Vagina (tissue), 2 donors: Measurements from ENCODE around the gene MAP4K1. TPM values are rescaled to one million over a fixed set of nuclear protein-coding genes. Genes with fewer than 3 reads are reported as not detected.

Source experiments
- DNase-seq, 2 donors: peaks; one replicate each; pipeline ENCODE4 v3.0.0-alpha.2; 2017; ENCODE audit errors: extremely low spot score in 2 of 2
- H3K27ac ChIP-seq: fragments of 200-600 bp; sonication (generic); one replicate; pipeline ENCODE4 v1.5.1; 2019
- H3K27me3 ChIP-seq: fragments of 200-600 bp; sonication (generic); one replicate; pipeline ENCODE4 v1.5.1; 2019
- H3K36me3 ChIP-seq, 2 donors: fragments of 200-600 bp; sonication (generic); one replicate each; pipeline ENCODE4 v1.5.1; 2017 to 2019
- H3K4me1 ChIP-seq: fragments of 200-600 bp; sonication (generic); one replicate; pipeline ENCODE4 v1.5.1; 2019
- H3K4me3 ChIP-seq, 2 donors: fragments of 200-600 bp; sonication (generic); 1 replicate in 1 of 2; 2 replicates in 1 of 2; pipeline ENCODE4 v1.5.1; 2016 to 2019
- H3K9me3 ChIP-seq: fragments of 200-600 bp; sonication (generic); one replicate; pipeline ENCODE4 v1.5.1; 2019
- CTCF ChIP-seq, 3 experiments: fragments of 450-650 bp in 2 of 3; fragments of 200-600 bp in 1 of 3; sonication (generic) in 1 of 3; IDR thresholded peaks; one replicate each; pipeline ENCODE4 v1.5.1; 2017 to 2019; ENCODE audit warnings: antibody characterized with exemption in 3 of 3, mild to moderate bottlenecking in 2 of 3, moderate library complexity in 2 of 3
- POLR2A ChIP-seq, 2 donors: fragments of 450-650 bp; IDR thresholded peaks; one replicate each; pipeline ENCODE4 v1.6.1; 2017; ENCODE audit warnings: antibody characterized with exemption in 2 of 2, mild to moderate bottlenecking in 2 of 2, moderate library complexity in 2 of 2
- POLR2AphosphoS5 ChIP-seq, 2 donors: sonication (generic); formaldehyde crosslinking; IDR thresholded peaks; one replicate each; pipeline ENCODE4 v1.9.0; 2017; ENCODE audit warnings: antibody characterized with exemption in 2 of 2, mild to moderate bottlenecking in 2 of 2, low read depth in 1 of 2; ENCODE audit not compliant: insufficient read depth in 1 of 2
- intact Hi-C: fragments of 100-400 bp; cut with DNase I; formaldehyde crosslinking; loops from one replicate; pipeline ENCODE4 v1.15.1; 2023
- total RNA-seq: library from RNA; depleted of rRNA; stranded (reverse); fragments of >200 nt; gene quantifications from one replicate; pipeline ENCODE4 v1.2.3, GENCODE V29; 2016

Gene MAP4K1
- total RNA-seq, 1 donor from 2014 or later: 47.9 TPM

DNA sequence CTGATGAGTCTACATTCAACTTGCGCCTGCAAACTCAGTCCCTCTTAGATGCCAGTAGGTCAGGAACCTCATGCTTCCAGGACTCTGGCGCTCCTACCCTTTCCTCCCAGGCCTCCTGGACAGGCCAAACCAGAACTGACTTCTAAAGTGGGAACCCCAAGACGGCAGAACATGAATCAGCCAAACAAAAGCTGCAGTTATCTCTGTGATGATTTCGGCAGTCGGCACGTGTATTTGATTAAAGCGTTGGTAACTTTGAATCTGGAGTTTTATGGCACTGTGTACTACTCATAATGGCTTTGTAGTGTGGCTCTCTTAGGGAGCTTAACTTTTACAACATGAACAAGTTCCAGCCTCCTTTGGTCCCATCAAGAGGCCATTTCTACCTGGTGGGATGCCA, 43.4 kb upstream of the MAP4K1 start:
- H3K27ac ChIP-seq: peak overlapping the region; percentile 97
- H3K36me3 ChIP-seq: no peaks in the 10 kb centered on the region
- H3K9me3 ChIP-seq: no peaks in the 10 kb centered on the region
- intact Hi-C loops: no loop called here
- H3K27me3 ChIP-seq: no peaks in the 10 kb centered on the region
- peaks cover 100% of the 10 kb centered on the region for H3K4me1 ChIP-seq
- no peak for TF ChIP-seq POLR2AphosphoS5 (IDR thresholded peaks at IDR 0.05; ENCODE audit: insufficient read depth in 1 of 2, low read depth in 1 of 2)
- TF ChIP-seq POLR2A (IDR thresholded peaks at IDR 0.05): no peak
- TF ChIP-seq CTCF (IDR thresholded peaks at IDR 0.05): no peak
- no peak overlapping the region for H3K4me3 ChIP-seq
- DNase-seq: no peak

- no peak for DNase-seq
- TF ChIP-seq POLR2A (IDR thresholded peaks at IDR 0.05) (no peak), CTCF (IDR thresholded peaks at IDR 0.05) (no peak), POLR2AphosphoS5 (IDR thresholded peaks at IDR 0.05; ENCODE audit: insufficient read depth in 1 of 2, low read depth in 1 of 2) (no peak)
- Histone ChIP-seq H3K4me3 (no peak overlapping the region), H3K4me1 (peaks cover 100% of the 10 kb centered on the region), H3K27me3 (no peaks in the 10 kb centered on the region), H3K9me3 (no peaks in the 10 kb centered on the region), H3K27ac (peak overlapping the region; percentile 97), H3K36me3 (no peaks in the 10 kb centered on the region)
- intact Hi-C loops: no loop called here
Observed at GRCh38 chr19:38660724-38661123, 43.0 kb upstream of the MAP4K1 start.

DNA sequence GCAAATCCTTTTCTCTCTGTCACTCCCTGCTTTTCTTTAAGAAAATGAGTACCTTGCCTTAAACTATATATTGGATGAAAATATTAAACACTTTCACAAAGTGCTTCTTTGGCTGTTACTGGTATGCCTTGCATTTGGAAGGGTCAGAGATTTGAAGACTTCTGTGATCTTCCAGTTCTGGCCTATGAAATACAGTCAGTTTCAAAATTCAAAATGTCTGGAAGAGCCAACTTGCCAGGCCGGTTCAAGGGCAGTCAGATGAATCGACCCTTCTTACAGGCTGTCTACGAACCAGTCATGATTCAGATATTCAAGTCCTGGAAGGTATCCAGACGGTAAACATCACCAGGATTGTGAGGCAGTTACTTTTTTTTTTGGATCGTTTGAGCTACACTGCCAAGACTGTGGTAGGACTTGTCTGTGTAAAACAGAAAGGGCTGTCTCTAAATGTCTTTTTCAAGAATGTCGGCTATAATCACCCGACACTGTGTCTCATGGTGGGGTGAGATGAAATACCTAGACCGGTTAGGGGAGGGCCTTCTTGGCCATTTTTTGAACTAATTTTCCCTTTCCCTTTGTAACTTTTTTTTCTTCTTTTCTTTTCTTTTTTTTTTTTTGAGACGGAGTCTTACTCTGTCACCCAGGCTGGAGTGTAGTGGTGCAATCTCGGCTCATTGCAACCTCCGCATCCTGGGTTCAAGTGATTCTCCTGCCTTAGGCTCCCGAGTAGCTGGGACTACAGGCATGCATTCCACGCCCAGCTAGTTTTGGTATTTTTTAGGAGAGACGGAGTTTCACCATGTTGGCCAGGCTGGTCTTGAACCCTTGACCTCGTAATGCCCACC, 40.9 kb upstream of the MAP4K1 start:
- no peak for DNase-seq
- H3K4me3 ChIP-seq: peak overlapping the region; percentile 5 to 15
- intact Hi-C loops: loop anchor here (5.0 kb wide), 1 partner anchor 34 kb away; no protein-coding TSS in a partner anchor

DNA sequence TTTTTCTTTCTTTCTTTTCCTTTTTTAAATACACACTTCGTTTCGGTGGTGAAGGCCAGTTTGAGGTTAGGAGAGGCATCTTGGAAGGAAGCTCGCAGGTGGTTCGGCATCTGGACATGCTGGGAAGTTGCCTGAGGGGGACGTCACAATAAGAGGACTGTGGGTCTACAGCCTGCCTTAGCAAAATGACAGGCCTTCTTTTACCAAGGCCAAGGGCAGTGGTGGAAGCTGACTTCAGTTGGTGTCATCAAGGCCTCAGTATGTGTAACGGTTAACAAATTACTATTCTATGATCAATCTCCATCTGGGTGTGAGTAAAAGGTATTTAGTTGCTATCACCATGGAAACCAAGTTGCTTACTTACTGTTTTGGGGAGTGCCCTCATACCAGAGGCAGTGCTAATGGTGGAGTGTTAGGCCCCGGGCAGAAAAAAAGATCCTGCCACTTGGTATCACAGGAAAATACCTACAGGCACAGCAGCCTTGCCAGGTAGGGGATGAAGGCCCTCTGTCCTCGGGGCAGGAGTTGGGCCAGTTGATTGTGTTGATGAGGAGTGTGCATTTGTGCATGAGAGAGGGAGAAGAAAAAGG, 40.0 kb upstream of the MAP4K1 start:
- Histone ChIP-seq H3K27ac (peak overlapping the region; percentile 97), H3K27me3 (no peaks in the 10 kb centered on the region), H3K4me1 (peaks cover 100% of the 10 kb centered on the region), H3K4me3 (no peak overlapping the region), H3K36me3 (no peaks in the 10 kb centered on the region), H3K9me3 (no peaks in the 10 kb centered on the region)
- no peak for DNase-seq
- intact Hi-C loops: loop anchor here (5.0 kb wide), 1 partner anchor 35 kb away; no protein-coding TSS in a partner anchor
- no peak for TF ChIP-seq CTCF (IDR thresholded peaks at IDR 0.05)
- TF ChIP-seq POLR2AphosphoS5 (IDR thresholded peaks at IDR 0.05; ENCODE audit: insufficient read depth in 1 of 2, low read depth in 1 of 2): no peak
- no peak for TF ChIP-seq POLR2A (IDR thresholded peaks at IDR 0.05)

More for the DNA sequence above, 40.9 kb upstream of the MAP4K1 start:
- TF ChIP-seq POLR2AphosphoS5 (IDR thresholded peaks at IDR 0.05; ENCODE audit: insufficient read depth in 1 of 2, low read depth in 1 of 2) (peak in 1 of 2 donors; percentile 93), POLR2A (IDR thresholded peaks at IDR 0.05) (no peak)
- Histone ChIP-seq H3K27ac (peak overlapping the region; percentile 97), H3K36me3 (no peaks in the 10 kb centered on the region), H3K9me3 (no peaks in the 10 kb centered on the region), H3K27me3 (no peaks in the 10 kb centered on the region), H3K4me1 (peaks cover 100% of the 10 kb centered on the region)

- intact Hi-C loops: loop anchor here (5.0 kb wide), 1 partner anchor 36 kb away; no protein-coding TSS in a partner anchor
Observed at GRCh38 chr19:38656171-38656981, 38.6 kb upstream of the MAP4K1 start.

More at GRCh38 chr19:38656171-38656981, 38.6 kb upstream of the MAP4K1 start:
- Histone ChIP-seq H3K27me3 (no peaks in the 10 kb centered on the region), H3K27ac (peak overlapping the region; percentile 97), H3K4me1 (peaks cover 100% of the 10 kb centered on the region), H3K9me3 (no peaks in the 10 kb centered on the region), H3K36me3 (no peaks in the 10 kb centered on the region), H3K4me3 (no peak overlapping the region)
- no peak for DNase-seq
- TF ChIP-seq POLR2A (IDR thresholded peaks at IDR 0.05) (no peak), POLR2AphosphoS5 (IDR thresholded peaks at IDR 0.05; ENCODE audit: insufficient read depth in 1 of 2, low read depth in 1 of 2) (no peak), CTCF (IDR thresholded peaks at IDR 0.05) (no peak)
